ENCODE results near the gene SMNDC1. TPM values are rescaled to one million over a fixed set of nuclear protein-coding genes. Genes with fewer than 3 reads are reported as not detected.

SMNDC1 gene
- total RNA-seq, result 24.0 TPM
- long read RNA-seq, full-length matches to known transcripts, result 24 of 28 reads
- long read RNA-seq, partial matches to known transcripts, result 3 of 28 reads
- long read RNA-seq, other reads (novel, unspliced or antisense), result 1 of 28 reads

DNA sequence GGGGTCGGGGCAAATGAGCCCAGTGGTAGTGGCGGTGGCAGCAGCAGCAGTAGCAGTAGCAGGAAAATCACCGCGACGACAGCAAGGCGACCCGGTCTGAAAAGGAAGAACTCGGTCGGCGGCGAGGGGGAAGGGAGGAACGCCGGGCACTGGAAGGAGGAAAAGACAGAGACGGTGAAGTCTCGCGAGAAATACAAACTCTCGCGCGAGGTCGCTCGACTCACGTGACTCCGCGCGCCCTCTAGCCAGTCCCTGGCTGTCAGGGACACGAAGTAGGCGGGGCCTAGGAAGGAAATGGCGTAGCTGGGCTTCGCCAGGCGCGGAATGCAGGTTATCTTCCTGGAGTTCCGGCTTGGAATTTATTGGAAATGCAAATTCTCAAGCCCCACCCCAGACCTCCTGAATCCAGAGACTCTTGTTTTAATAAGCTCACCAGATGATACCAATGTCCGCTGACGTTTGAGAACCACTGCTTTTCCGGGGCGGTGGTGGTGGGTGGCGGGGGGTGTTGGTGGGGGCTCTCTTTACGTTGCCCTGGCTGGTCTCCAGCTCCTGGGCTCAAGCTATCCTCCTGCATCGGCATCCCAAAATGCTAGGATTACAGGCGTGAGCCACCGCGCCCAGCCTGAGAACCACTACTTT lies at the start of gene SMNDC1:
TSS of gene SMNDC1 (minus strand) at position 141 of the 642 bp plus-strand sequence. CDS start 1,333 bp downstream, outside the sequence.
- peak; percentile 96 for ATAC-seq
- intact Hi-C loops (cut with micrococcal nuclease), result no loop called here
- DNase-seq, result peak; percentile 99

DNA sequence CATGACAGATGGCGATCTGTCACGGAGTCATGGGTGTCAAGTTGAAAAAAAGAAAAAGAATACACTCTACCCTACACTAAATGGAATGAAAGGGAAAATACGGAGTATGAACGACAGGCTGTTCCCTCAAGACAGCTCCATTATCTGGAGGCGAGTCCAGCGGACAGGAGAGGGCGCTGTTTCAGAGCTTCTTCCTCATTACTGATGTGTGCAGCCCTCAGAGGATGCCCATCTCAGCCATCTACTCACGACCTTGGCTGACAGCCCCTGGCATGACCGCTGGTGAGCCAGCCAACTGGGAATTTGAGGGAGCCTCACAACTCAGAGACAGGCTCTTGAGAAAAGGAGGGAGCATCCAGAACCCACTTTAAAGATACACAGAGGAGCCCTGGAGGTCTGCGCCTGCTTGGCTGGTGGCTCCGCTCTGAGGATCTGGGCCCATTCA lies 49.6 kb upstream of the SMNDC1 start:
- DNase-seq (peak; percentile 86), ATAC-seq (peak; percentile 87)
- intact Hi-C loops (cut with micrococcal nuclease), result loop anchor here (5.0 kb wide), 1 partner anchor 183 kb away; no protein-coding TSS in a partner anchor

DNA sequence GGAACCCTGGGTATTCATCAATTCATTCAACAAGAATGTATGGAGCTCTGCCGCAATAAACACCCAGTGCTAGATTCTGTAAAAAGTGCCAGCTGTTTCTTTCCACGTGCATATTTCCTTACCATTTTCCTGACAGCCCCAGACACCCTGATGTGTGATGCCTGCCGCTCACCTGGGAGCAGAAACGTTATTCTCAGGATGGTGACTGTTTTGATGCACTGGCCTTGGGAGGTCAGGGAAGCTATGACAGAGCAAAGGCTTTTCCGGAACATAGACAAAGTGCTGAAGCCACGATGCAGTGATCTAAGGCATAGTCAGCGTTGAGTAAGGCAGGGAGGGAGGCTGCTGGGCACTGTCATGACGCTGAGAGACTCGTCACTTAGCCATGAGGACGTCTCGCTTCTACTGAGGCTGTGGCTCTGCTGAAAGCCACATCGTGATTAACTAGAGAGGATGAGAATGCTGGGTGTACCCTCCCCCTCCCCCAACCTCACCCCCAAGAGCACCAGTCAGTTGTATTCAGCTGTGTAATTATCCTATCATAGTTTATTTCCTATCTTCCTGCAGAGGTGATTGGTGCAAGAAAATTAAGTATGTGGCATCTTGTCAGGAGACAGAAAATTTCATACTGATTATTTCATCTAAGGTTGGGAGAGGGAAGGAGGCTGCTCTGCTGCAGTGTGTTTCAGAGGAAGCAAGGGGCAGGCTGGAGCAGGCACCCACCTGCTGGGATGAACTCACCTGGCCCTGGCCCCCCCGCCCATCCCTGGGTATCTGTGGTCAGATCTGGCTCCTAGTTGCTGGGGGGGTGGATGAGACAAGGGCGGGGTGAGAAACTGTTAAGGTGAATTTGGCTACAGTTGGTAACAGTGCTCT lies 48.8 kb upstream of the SMNDC1 start:
- DNase-seq (no peak), ATAC-seq (no peak)
- intact Hi-C loops (cut with micrococcal nuclease), result loop anchor here (5.0 kb wide), 1 partner anchor 184 kb away; no protein-coding TSS in a partner anchor

DNA sequence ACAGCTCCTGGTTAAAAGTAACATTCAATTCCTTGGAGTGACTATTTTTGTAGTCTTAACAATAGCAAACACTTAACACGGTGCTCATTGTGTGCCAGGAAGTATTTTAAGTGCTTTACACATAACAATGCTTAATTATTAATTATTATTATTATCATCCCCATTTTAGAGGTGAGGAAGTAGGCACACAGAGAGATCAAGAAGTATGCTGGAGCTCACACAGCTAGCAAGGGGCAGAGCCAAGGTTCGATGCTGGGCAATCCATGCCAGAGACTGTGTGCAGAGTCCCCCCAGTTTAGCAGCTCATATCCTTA lies 48.2 kb upstream of the SMNDC1 start:
- intact Hi-C loops (cut with micrococcal nuclease), result loop anchor here (5.0 kb wide), 1 partner anchor 184 kb away; no protein-coding TSS in a partner anchor
- ATAC-seq, result no peak
- no peak for DNase-seq

DNA sequence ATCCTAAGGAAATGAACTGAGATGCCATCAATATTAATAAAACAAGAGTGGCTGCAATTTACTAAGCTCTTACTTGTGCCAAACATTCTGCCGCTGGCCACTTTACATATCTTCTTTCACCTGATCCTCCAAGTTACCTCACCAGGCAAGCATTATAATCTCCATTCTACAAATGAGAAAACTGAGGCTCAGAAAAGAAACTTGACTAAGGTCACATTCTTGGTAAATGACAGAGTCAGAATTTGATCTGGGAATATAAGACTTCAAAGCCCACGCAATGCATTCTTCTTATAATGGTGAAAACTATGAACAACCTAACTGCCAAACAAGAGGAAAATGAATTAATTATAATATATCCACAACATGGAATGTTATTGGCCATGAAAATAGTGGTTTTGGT lies 46.1 kb upstream of the SMNDC1 start:
- intact Hi-C loops (cut with micrococcal nuclease), result loop anchor here (5.0 kb wide), 1 partner anchor 186 kb away; no protein-coding TSS in a partner anchor
- DNase-seq (no peak), ATAC-seq (no peak)

DNA sequence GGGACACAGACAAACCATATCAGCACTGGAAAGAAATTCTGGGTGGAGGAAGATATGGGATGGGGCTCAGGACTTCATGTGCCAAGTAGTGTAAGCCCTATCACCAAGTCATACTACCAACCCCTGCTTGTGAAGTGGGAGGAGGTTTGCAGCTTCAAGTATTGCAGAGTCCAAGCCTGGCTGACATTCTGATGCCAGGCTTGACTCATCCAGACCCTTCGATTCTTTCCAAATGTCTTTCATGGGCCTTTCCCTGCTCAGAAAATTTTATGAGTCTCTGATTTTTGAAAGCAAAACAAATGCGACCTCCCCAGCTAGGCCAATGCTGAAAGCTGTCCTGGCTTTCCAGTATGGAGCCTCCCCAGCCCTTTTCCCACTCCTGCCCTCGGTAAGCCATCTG lies 45.1 kb upstream of the SMNDC1 start:
- intact Hi-C loops (cut with micrococcal nuclease), result loop anchor here (5.0 kb wide), 1 partner anchor 187 kb away; no protein-coding TSS in a partner anchor
- DNase-seq (no peak), ATAC-seq (no peak)

DNA sequence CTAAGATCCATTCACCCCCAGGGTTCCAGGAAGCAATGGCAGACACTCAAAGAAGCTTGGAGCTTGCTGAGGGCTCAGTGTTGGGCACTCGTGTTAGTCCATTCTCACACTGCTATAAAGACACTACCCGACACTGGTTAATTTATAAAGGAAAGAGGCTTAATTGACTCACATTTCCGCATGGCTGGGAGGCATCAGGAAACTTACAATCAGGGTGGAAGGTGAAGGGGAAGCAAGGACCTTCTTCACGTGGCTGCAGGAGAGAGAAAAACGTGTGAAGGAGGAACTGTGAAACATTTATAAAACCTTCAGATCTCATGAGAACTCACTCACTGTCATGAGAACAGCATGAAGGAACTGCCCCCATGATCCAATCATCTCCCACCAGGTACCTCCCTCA lies 44.7 kb upstream of the SMNDC1 start:
- intact Hi-C loops (cut with micrococcal nuclease), result no loop called here
- DNase-seq (no peak), ATAC-seq (no peak)

DNA sequence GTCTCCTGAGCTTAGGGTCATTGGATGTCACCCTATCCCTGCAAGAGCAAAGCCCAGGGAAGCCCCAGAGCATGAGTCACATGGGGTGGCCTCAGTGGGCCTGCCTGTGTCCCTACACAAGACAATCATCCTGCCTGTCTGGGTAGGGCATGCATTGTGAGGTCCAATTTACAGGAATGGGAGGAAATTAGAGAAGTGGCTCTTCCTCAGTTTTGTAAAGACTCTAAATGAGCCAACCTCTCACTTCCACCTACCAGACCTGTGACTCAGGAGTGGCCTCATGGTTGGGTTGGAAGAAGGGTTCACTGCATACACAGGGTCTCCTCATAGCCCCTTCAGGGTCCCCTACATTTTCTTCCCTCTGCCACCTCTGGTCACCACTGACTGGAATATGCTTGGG lies 43.6 kb upstream of the SMNDC1 start:
- DNase-seq, result no peak
- intact Hi-C loops (cut with micrococcal nuclease), result no loop called here
- no peak for ATAC-seq

DNA sequence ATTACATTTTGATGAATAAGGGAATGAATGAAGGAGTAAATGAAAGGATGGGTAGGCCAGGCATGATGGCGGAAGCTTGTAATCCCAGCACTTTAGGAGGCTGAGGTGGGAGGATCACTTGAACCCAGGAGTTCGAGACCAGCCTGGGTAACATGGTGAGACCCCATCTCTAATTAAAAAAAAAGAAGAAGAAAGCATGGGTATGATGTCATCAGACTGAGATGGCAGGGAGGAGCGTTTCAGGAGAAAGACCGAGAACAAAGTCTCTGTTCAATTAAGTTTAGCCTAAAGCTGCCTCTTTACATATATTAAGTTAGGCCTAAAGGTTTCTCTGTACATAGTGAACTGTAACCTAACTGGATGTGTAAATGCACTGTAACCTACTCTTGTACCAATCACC lies 42.2 kb upstream of the SMNDC1 start:
- ATAC-seq (no peak), DNase-seq (no peak)
- intact Hi-C loops (cut with micrococcal nuclease), result no loop called here

DNA sequence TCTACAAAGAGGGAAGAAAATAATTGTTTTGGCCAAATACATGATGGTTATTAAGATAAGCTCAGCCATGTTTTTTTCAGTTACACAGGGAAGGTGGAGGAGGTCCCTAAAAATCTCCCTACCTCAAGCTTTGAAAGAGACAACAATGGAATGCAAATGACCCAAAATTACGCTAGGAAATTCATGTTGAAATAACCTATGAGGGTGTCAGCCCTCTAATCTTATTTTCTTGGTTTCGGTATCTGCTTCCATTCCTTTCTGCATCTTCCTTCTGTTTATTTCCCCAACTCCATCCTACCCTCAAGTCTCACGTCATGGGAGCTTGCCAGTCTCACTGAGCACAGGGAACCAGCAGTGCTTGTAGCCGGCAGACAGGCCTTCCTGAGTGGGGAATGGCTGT lies 40.6 kb upstream of the SMNDC1 start:
- ATAC-seq (no peak), DNase-seq (no peak)
- intact Hi-C loops (cut with micrococcal nuclease), result no loop called here

DNA sequence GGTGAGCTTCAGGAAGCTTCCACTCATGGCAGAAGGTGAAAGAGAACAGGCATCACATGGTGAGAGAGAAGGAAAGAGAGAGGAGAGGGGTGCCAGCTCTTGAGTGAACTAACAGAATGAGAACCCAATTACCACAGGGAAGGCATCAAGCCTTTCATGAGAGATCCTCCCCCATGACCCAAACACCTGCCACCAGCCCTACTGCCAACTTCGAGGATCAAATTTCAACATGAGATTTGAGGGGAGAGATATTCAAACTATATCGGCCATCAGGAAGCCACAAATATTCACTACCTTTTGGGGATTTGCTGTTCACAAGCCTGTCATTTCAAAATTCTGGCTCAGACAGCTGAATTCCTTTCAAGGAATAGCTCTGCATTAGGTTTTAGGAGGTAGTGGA lies 39.9 kb upstream of the SMNDC1 start:
- intact Hi-C loops (cut with micrococcal nuclease), result no loop called here
- DNase-seq (no peak), ATAC-seq (no peak)

DNA sequence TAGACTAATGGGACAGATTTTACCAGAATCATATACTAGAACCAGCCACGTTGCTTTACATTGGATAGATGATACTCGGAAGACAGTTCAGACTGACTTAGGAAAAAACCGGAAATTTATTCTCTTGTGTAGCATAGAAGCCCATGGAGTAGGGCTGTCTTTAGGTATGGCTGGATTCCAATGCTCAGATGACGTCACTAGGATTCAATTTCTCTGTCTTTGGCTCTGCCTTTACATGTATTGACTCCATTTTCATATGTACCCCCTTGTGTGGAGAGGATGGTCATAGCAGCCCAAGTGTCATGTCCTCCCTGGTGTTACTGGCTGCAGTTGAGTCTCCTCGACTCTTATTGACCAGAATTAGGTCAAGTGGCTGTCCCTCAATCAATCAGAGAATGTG lies 39.2 kb upstream of the SMNDC1 start:
- ATAC-seq (no peak), DNase-seq (no peak)
- intact Hi-C loops (cut with micrococcal nuclease), result no loop called here

DNA sequence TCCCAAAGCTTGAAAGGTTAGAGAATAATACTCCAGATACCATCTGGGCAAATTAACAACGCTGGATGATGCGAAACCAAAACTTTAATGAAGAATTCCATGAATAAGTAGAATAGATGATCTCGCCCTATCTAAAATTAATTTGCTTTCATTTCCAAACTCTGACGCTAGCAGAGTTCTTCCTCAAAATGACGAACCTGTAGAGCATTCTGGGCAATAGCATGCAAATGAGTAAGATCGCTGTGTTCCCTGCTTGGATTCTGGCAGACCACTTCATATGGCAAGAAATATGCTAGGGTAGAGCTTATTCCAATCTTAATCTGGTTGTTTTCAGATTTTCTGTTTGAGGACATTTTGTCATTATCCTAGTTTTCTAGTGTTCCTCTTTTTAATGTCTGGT lies 36.1 kb upstream of the SMNDC1 start:
- DNase-seq, result no peak
- intact Hi-C loops (cut with micrococcal nuclease), result no loop called here
- ATAC-seq, result no peak

DNA sequence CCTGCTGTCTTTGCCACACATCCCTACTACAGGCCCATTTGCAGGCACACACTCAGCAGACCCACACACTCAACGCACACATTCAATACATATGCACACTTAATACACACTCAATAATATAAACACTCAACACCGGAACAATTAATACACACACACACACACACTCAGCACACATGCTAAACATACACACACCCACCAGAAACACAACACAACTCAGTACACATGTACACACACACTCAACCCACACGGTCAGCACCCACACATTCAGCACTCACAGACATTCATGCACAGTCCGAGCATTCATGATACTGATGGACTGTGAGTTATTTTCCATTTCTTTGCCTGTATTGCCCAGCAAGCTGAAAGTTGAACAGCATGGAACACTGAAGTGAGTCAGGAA lies 35.4 kb upstream of the SMNDC1 start:
- ATAC-seq (no peak), DNase-seq (no peak)
- intact Hi-C loops (cut with micrococcal nuclease), result no loop called here

DNA sequence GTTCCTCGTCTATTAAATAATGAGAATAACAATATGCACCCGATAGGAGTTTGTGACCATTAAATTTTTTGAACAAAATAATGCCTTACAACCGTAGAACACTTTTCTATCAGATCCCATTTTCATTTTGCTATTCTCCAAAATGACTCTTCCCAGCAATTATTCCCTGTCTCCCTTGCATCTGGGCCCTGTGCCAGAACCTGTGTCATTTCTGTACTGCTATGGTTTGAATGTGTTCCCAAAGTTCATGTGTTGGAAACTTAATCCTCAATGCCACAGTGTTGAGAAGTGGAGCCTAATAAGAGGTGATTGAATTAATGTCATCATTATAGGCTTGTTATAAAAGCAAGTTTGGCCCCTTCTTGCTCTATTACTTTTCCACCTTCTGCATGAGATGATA lies 33.2 kb upstream of the SMNDC1 start:
- no peak for DNase-seq

DNA sequence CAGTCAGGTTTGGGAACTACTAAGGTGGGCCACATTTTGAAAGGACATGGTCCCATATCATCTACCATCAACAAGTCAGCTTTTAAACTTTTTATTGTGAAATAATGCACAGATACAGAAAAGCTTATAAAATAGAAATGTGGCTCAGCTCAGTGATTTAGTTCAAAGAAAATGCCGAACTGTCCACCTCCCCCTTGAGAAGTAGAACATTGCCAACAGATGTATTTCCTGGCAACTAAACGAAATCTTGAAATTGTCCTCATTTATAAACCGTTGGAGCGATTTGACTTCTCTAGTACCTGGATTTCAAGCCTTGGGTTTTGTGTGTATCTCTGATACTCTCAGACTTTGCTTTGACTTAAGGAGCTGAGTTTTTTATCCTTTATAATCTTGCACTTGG lies 32.7 kb upstream of the SMNDC1 start:
- DNase-seq, result no peak
- intact Hi-C loops (cut with micrococcal nuclease), result no loop called here
- ATAC-seq, result no peak

More for the DNA sequence above, 33.2 kb upstream of the SMNDC1 start:
- no peak for ATAC-seq
- intact Hi-C loops (cut with micrococcal nuclease), result no loop called here

DNA sequence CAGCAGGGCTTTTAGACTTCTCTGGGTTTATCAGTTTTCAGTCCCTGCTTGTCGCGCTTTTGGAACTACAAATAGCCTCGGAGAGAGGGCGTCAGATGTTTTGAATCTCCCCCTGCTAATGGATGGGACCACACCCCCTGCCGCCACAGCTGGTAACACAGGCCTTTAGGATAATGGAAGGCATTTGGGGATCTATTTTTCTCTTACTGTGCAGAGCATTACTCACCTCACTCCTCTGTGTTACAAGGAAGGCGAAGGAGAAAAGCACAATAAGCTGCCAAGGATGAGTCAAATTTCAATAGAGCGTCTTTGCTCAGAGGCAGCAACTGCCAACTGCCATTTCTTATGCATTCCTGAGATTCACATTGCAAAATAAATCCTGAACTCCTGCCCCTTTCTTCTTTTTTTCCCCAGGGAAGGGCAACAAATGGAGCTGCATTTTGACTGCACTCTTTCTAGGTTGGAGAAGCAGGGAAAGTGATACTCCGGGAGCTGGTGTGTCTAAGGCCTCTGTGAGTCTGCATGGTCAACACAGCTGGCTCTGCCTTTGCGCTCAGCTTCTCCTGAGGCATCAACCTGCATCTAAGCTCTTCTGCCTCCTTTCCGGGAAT lies 31.5 kb upstream of the SMNDC1 start:
- no peak for DNase-seq

DNA sequence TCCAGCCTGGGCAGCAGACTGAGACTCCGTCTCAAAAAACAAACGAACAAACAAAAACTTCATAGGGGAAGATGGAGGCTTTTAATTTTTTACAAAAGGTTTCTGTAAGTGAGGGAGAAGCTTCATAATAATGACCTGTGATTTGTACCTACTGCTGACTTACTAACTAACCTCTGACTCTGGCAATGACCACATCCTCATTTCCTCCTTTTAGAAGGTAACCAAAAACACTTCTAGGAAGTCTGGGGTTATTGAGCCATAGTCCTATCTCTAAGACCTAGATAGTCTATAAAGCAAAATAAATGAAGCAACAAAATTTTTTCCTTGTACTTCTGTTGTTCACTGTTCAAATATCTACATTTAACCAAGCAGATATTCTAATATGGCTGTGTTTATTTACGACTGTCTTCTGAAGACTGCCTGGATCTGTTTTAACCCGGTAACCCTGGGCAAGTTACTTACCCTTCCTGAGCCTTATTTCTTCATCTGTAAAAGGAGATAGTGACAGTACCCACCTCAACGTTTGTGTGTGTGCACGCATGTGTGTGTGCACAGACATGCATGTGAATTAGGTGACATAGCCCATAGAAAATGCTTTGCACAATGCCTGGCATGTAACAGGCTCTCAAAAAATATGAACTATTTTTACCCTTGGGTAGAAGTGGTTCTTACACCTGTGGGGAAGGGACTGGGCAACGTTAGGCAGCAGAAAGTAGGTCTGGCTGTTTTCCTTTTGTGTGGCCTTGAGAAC lies 30.8 kb upstream of the SMNDC1 start:
- intact Hi-C loops (cut with micrococcal nuclease), result no loop called here
- ATAC-seq, result no peak
- DNase-seq, result no peak

More for the DNA sequence above, 31.5 kb upstream of the SMNDC1 start:
- peak; percentile 30 for ATAC-seq
- intact Hi-C loops (cut with micrococcal nuclease), result no loop called here

DNA sequence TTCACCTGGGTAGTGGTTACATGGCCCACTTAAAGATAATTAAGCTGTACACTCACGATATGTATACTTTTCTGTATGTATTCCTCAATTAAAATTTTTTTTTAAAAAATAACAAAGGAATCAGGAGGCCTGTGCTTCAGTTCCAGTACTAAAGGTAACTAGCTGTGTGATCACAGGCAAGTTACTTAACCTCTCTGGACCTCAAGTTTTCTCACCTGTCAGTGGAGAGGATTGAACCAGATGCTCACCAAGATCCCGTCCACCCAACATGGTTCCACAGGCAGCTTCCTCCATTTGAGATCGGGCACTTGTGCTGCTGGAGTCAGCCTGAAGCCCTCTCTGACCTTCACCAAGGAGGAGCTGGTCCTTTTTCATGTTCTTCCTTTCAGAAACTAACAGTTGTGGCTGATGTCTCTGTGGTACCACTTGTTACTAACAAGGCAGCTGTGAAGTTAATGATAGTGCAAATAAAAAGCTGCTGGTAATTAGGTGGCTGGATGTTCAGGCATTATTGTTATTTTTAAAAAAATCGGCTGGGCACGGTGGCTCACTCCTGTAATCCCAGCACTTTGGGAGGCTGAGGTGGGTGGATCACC lies 29.4 kb upstream of the SMNDC1 start:
- ATAC-seq (no peak), DNase-seq (no peak)
- intact Hi-C loops (cut with micrococcal nuclease), result no loop called here

Data from left ventricle myocardium superior (tissue), 1 donor.